ENCODE measurements around the gene GPR89A.
A peak's percentile ranks its signal among the peaks of the same experiment; 100 is the strongest.
"Not testable (repeated sequence)": the region's sequence is repeated elsewhere in the genome, so short reads cannot be mapped to it uniquely, and the experiment has no call there.

The GPR89A gene

GRCh38 chr1:145684858-145685257, 77.1 kb downstream of the GPR89A start:
- not testable (repeated sequence) for DNase-seq (ENCODE audit: low read depth in 2 of 3, low spot score in 1 of 3)

- not testable (repeated sequence) for DNase-seq (ENCODE audit: low read depth in 2 of 3, low spot score in 1 of 3)
These were observed 78.3 kb downstream of the GPR89A start for GRCh38 chr1:145686078-145686477.

DNA sequence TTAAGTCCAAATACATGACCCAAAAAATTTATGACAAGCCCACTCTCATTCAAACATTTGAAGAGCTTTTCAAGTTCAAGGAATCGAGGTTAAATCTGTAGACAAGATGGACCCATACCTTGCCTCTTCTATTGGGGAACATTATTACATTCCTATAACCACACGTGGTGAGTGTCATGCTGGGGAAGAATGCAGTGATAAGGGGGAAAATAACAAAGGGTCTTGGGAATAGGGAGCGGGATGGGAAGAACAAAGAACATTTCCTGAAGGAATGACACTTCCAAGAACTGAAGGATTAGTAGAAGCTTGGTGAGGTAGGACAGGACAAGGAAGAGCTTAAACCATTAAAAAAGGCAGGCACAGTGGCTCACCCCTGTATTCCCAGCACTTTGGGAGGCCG, 80.5 kb downstream of the GPR89A start:
- no peak for DNase-seq (ENCODE audit: low read depth in 2 of 3, low spot score in 1 of 3)

DNA sequence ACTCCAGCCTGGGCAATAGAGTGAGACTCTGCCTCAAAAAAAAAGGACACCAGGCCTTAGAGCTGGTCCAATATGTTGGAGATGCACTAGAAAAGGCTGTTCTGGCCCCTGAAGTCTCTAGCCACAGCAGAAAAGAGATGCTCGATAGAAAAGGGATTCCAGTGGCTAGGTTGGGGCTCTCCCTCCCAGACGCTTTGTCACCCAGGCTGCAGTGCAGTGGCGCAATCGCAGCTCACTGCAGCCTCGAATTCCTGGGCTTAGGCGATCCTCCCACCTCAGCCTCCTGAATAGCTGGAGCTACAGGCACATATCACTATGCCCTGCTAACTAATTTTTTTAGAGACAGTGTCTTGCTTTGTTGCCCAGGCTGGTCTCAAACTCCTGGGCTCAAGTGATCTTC, 81.1 kb downstream of the GPR89A start:
- DNase-seq (ENCODE audit: low read depth in 2 of 3, low spot score in 1 of 3): no peak

DNA sequence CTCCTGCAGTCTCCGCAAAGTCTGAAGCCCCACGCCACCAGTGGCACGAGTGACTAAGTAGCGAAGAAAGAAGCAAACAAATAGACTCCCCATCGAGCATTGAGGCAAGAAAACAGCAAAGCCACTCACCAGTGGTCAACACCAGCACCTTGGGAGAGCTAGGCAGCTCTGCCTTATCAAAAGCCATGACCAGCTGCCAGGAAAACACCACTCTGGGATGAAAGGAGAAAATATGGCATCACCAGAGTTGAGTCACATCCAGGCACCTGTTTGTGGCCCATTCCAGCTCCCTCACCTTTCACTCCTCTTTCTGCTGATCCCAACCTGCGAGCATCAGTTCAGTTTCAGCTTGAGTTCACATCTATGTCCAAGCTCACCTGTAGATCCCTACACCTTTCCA, 82.1 kb downstream of the GPR89A start:
- no peak for DNase-seq (ENCODE audit: low read depth in 2 of 3, low spot score in 1 of 3)

- peak; percentile 3 to 17 (median 13) for DNase-seq (ENCODE audit: low read depth in 2 of 3, low spot score in 1 of 3)
These were observed 83.1 kb downstream of the GPR89A start for GRCh38 chr1:145690587-145691558.

GRCh38 chr1:145692785-145693443, 85.1 kb downstream of the GPR89A start:
- no peak for DNase-seq (ENCODE audit: low read depth in 2 of 3, low spot score in 1 of 3)

DNA sequence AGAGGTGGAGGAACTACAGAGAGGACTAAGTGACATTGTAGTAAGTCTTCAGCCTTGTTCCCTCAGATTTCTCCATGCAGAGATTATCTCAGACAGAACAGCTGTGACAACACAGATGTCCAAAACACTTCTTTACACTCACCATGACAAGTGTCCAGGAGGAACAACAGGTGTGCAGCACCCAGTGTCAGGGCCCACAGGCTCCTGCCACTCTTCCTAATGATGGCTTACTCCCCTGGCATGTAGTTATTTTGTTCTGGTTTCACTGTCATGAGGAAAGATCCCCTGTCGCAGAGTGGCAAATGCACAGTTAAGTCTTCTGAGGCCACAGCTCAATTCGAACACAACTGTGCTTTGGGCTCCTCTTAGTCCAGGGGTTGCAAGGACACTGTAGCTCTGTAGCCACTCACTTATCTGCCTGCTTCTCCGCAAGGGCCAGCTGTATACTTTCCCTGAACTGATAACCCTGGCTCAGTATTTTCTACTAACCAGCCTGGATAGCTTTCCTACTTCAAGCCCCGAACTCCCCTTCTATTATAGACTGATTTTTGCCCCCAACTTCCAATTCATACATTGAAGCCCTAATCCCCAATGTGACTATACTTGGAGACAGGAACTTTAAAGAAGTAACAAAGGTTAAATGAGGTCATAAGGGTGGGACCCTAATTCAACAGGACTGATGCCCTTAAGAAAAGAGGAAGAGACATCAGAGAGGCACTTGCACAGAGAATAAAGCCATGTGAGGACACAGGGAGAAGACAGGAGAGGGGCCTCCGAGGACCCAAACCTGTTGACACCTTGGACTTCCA, 88.2 kb downstream of the GPR89A start:
- DNase-seq (ENCODE audit: low read depth in 2 of 3, low spot score in 1 of 3): no peak

- no peak for DNase-seq (ENCODE audit: low read depth in 2 of 3, low spot score in 1 of 3)
These were observed 88.8 kb downstream of the GPR89A start for GRCh38 chr1:145696630-145696960.

DNA sequence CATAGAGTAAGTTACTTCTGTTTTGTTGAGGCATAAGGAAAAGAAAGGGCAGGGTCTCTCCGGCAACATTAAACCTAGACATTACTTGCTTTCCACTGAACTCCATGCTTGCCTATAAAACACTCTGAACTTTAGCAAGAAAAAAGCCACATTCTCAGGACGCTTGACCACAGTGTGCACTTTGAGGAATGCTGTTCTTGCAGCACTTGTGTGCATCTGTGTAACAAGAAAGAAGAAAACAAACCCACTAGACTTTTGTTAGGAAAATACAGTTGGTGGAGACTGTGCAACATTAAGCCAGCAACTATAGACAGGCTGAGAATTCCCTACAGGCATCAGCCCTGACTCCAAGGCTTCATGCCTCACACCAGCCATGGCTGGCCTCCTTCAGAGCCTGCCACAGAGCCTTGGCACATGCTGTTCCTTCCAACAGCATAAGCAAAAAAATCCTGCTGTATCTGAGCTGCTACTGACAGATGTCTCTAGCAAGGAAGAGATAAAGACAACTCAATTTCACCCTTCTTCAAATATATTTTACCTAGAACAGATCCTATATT, 93.6 kb downstream of the GPR89A start:
- no peak for DNase-seq (ENCODE audit: low read depth in 2 of 3, low spot score in 1 of 3)

- no peak for DNase-seq (ENCODE audit: low read depth in 2 of 3, low spot score in 1 of 3)
These were observed 94.3 kb downstream of the GPR89A start for GRCh38 chr1:145702052-145702451.

DNA sequence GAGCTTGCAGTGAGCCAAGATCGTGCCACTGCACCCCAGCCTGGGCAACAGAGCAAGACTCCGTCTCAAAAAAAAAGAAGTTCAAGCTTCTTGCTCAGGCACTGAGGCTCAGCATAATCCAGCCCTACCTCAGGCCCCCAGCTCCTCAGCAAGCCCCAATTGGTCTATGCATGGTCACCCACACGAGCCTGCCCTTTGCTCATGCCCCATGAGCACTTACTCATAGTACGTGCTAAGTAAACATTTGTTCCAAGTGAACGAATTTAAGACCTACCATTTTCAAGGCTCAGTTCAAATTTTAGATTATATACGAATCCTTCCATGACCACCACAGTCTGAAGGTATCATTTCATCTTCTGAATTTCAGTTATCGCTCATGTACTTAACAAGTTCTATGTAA, 95.0 kb downstream of the GPR89A start:
- no peak for DNase-seq (ENCODE audit: low read depth in 2 of 3, low spot score in 1 of 3)

- DNase-seq (ENCODE audit: low read depth in 2 of 3, low spot score in 1 of 3): no peak
These were observed 97.8 kb downstream of the GPR89A start for GRCh38 chr1:145705622-145706021.

DNA sequence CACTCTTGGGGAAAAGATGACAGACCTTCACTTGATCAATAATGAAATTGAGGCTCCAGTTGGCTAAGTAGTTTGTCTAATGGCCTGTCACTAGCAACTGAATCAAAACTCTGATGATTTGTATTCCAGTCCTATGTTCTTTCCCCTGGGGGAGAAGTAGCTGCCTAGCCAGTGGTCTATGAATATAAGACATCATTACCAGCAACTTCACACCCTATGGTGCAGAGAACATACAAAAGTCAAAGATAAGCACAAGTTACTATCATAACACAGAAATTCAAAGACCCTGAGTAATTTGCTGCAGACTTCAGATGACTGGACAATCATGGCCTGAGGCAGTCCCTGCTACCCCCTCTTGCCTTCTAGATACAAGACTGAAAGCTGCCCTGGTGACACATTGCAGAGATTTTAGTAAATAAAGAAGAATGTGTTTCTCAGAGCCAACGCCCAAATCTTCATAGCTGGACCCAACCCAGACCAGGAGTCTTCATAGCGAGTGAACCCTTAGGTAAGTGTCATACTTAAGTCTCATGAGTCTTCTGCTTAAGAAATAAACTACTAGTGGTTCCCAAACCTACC, 98.4 kb downstream of the GPR89A start:
- no peak for DNase-seq (ENCODE audit: low read depth in 2 of 3, low spot score in 1 of 3)

- DNase-seq (ENCODE audit: low read depth in 2 of 3, low spot score in 1 of 3): no peak
These were observed 99.5 kb downstream of the GPR89A start, which contains the start of gene PDZK1 for GRCh38 chr1:145707183-145707867. Gene PDZK1 (minus strand): TSS chr1:145707368. CDS start chr1:145688021, 19,347 bp downstream.

GRCh38 chr1:145708063-145708462, 100.3 kb downstream of the GPR89A start:
- DNase-seq (ENCODE audit: low read depth in 2 of 3, low spot score in 1 of 3): no peak

GRCh38 chr1:145710291-145711027, 102.7 kb downstream of the GPR89A start:
- no peak for DNase-seq (ENCODE audit: low read depth in 2 of 3, low spot score in 1 of 3)

- no peak for DNase-seq (ENCODE audit: low read depth in 2 of 3, low spot score in 1 of 3)
These were observed 103.4 kb downstream of the GPR89A start for GRCh38 chr1:145711213-145711651.

DNA sequence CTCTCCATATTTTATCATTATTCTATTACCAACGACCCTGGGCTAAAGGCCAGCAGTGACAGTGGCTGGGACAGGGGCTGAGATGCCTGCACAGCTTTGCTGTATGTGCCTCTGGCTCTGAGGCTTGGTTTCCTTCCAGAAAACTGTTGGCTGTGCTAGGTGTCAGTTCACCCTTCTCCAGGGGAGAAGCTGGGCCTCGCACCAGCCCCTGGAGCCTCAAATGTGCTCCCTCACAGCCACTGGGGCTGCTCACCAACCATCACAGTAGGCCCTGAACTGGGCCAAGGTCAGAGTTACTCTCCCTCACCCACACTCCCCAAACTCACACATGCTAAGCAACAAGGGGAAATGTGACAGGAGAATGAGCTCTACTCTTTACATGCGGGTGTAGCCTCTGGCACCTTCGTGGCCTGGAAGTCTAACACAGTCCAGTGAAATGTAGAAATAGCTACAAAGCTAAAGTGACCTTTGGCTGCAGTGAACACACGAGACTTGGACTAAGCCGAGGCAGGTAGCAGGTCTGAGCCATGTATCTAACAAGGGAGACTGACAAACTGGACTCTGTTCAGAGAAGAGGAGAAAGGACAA, 106.8 kb downstream of the GPR89A start:
- DNase-seq (ENCODE audit: low read depth in 2 of 3, low spot score in 1 of 3): no peak
